Neural crest cell (in vitro differentiated cells): ENCODE results near the gene CRISPLD2. TPM values are rescaled to one million over a fixed set of nuclear protein-coding genes. Genes with fewer than 3 reads are reported as not detected.

Source experiments
- DNase-seq: peaks from one replicate; pipeline ENCODE4 v3.0.0; 2021; ENCODE audit warnings: low read depth, mixed read lengths, low spot score
- H3K27ac Mint-ChIP-seq: one replicate; pipeline ENCODE4 v1.8.0; 2021; ENCODE audit warnings: mild to moderate bottlenecking, mixed read lengths; ENCODE audit not compliant: unreplicated experiment
- H3K27me3 Mint-ChIP-seq: 2 replicates; pipeline ENCODE4 v1.8.0; 2021; ENCODE audit warnings: low read depth, mild to moderate bottlenecking, mixed read lengths
- H3K36me3 Mint-ChIP-seq: 2 replicates; pipeline ENCODE4 v1.8.0; 2021; ENCODE audit warnings: low read depth, mild to moderate bottlenecking, mixed read lengths
- H3K4me1 Mint-ChIP-seq: 2 replicates; pipeline ENCODE4 v1.8.0; 2021; ENCODE audit warnings: mixed read lengths
- H3K4me3 Mint-ChIP-seq: one replicate; pipeline ENCODE4 v1.8.0; 2021; ENCODE audit warnings: mild to moderate bottlenecking, mixed read lengths
- H3K9me3 Mint-ChIP-seq: 2 replicates; pipeline ENCODE4 v1.8.0; 2021; ENCODE audit warnings: mixed read lengths
- total RNA-seq: library from RNA; stranded (reverse); gene quantifications from 2 replicates; pipeline ENCODE4 v1.2.1, GENCODE V29; 2021
- TF ChIP-seq, protein P1 (sequence below): fragments of 200-600 bp; sonication (generic); conservative IDR thresholded peaks from 2 replicates; pipeline ENCODE4 v1.5.0; 2021; ENCODE audit warnings: antibody characterized with exemption, mild to moderate bottlenecking

The CRISPLD2 gene
- total RNA-seq, 1 donor from 2014 or later = 0.61 TPM

DNA sequence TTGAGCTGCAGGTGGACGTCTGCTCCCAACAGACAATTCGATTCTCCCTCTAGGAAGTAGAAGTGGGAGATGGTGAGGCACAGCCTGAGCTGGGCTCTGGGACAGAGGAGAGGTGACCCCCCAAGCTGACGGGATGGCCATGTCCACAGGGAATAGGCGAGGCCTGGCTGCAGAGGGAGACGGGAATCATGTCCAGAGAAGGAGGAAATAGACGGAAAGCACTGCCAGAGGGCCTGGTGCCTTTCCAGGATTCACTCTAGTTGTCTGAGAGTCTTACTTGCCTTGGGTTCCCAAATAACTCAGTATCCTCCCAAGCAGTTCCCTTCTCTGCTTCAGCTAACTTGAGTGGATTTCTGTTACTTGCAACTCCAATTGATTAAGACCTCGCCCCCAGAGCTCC lies 4.3 kb upstream of the CRISPLD2 start:
- peaks cover 57% of the 10 kb centered on the region for H3K27me3 Mint-ChIP-seq
- H3K4me3 Mint-ChIP-seq = no peak overlapping the region

DNA sequence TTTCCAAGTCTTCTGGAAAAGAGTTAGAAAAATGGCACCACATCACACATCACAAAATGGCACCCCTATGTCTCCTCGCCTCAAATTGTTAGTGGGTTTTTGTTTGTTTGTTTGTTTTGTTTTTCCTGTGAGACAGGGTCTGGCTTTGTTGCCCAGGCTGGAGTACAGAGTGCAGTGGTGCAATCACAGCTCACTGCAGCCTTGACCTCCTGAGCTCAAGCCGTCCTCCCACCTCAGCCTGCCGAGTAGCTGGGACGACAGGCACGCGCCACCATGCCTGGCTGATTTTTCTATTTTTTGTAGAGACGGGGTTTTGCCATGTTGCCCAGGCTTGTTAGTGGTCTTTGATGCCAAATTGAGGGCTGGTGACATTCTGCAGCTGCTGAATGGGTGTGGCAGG lies 3.8 kb upstream of the CRISPLD2 start:
- Mint-ChIP-seq H3K27ac (no peak overlapping the region), H3K4me1 (peaks cover 14% of the 10 kb centered on the region), H3K4me3 (no peak overlapping the region), H3K27me3 (peaks cover 61% of the 10 kb centered on the region), H3K9me3 (no peaks in the 10 kb centered on the region), H3K36me3 (no peaks in the 10 kb centered on the region)
- no peak for DNase-seq
- TF ChIP-seq, protein P1, sequence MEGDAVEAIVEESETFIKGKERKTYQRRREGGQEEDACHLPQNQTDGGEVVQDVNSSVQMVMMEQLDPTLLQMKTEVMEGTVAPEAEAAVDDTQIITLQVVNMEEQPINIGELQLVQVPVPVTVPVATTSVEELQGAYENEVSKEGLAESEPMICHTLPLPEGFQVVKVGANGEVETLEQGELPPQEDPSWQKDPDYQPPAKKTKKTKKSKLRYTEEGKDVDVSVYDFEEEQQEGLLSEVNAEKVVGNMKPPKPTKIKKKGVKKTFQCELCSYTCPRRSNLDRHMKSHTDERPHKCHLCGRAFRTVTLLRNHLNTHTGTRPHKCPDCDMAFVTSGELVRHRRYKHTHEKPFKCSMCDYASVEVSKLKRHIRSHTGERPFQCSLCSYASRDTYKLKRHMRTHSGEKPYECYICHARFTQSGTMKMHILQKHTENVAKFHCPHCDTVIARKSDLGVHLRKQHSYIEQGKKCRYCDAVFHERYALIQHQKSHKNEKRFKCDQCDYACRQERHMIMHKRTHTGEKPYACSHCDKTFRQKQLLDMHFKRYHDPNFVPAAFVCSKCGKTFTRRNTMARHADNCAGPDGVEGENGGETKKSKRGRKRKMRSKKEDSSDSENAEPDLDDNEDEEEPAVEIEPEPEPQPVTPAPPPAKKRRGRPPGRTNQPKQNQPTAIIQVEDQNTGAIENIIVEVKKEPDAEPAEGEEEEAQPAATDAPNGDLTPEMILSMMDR = no peak

More for the DNA sequence above, 4.3 kb upstream of the CRISPLD2 start:
- Mint-ChIP-seq H3K27ac (no peak overlapping the region), H3K36me3 (no peaks in the 10 kb centered on the region), H3K9me3 (no peaks in the 10 kb centered on the region), H3K4me1 (peaks cover 12% of the 10 kb centered on the region)
- TF ChIP-seq, protein P1 = no peak
- no peak for DNase-seq

DNA sequence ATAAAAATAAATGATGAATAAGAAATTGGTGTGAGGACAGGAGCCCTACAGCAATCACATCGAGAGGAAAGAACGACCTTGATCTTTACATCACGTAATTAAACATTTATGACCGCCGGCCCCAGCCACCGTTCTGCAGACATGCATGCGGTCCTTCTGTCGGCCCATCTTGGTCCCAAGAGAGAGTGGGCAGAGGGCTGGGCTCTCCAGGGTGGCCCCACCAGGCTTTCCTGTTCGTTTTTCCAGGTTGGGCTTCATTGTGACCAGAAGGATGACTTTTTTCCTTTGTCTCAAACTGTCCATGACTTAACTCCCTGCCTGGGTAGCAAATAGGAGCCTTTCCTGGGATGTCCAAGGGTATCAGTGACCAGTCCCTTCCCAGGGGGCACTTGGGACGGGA lies 3.3 kb upstream of the CRISPLD2 start:
- Mint-ChIP-seq H3K27me3 (peaks cover 64% of the 10 kb centered on the region), H3K9me3 (no peaks in the 10 kb centered on the region), H3K4me3 (no peak overlapping the region), H3K4me1 (peaks cover 14% of the 10 kb centered on the region), H3K27ac (no peak overlapping the region), H3K36me3 (no peaks in the 10 kb centered on the region)
- DNase-seq = no peak
- TF ChIP-seq, protein P1 = no peak

DNA sequence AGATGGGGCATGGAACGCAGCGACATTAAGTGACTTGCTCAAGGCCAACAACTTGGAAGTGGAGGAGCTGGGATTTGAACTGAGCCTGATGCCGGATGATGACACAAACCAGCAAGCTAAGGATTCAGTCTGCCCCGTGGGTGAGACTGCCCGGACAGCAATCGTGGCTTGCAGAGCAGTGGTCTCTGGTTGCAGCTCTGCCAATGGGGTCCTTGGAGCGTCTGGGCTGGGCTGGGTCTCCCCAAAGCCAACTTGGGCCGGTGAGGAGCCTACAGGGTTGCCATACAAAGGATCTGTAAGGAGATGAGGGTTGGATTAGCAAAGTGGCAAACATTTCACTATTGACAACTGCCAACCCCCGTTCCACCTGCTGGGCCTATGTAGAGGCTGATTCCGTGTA lies 2.6 kb upstream of the CRISPLD2 start:
- H3K36me3 Mint-ChIP-seq = no peaks in the 10 kb centered on the region
- no peak for DNase-seq
- no peaks in the 10 kb centered on the region for H3K9me3 Mint-ChIP-seq
- TF ChIP-seq, protein P1 = no peak
- H3K27me3 Mint-ChIP-seq = peaks cover 64% of the 10 kb centered on the region
- no peak overlapping the region for H3K27ac Mint-ChIP-seq
- no peak overlapping the region for H3K4me3 Mint-ChIP-seq
- peaks cover 21% of the 10 kb centered on the region for H3K4me1 Mint-ChIP-seq

DNA sequence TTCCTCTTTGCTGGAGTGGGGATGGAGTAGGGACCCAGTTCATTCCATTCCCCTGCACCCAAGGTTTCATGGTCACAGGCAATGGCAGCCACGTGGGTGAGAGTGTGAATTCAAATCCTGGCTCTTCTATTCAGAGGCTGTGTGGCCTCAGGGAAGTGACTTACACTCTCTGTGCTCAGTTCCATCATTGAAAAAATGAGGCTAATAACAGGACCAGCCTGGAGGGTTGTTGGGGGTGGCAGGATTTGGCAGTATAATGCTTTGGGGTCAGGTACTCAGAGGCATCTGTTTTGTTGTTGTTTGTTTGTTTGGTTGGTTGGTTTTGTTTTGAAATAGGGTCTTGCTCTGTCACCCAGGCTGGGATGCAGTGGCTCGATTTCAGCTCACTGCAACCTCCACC lies 2.2 kb upstream of the CRISPLD2 start:
- Mint-ChIP-seq H3K27me3 (peaks cover 66% of the 10 kb centered on the region), H3K9me3 (no peaks in the 10 kb centered on the region), H3K4me1 (peaks cover 25% of the 10 kb centered on the region), H3K4me3 (no peak overlapping the region), H3K27ac (no peak overlapping the region), H3K36me3 (no peaks in the 10 kb centered on the region)
- no peak for DNase-seq
- TF ChIP-seq, protein P1 = no peak

DNA sequence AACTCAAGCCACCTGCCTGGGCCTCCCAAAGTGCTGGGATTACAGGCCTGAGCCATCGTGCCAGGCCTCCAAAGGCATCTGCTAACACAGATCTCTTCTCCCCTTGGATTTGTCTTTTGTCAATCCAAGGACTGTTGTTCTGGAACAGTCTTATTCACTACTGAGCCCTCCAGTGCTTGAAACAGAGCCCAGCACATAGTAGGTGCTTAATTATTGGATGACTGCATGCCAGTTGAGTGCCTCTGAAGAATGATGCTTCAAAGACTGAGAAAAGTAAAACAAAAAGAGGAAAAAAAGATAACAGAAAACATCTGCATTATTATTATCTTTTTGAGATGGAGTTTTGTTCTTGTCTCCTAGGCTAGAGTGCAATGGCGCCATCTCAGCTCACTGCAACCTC lies 1.7 kb upstream of the CRISPLD2 start:
- Mint-ChIP-seq H3K27ac (no peak overlapping the region), H3K36me3 (no peaks in the 10 kb centered on the region), H3K9me3 (no peaks in the 10 kb centered on the region), H3K4me1 (peaks cover 30% of the 10 kb centered on the region), H3K27me3 (peaks cover 67% of the 10 kb centered on the region), H3K4me3 (no peak overlapping the region)
- TF ChIP-seq, protein P1 = no peak
- no peak for DNase-seq
